Limb (tissue), 2 donors: ENCODE data around the gene TMED4.

Experiments
- DNase-seq, 2 donors: peaks; one replicate each; pipeline ENCODE4 v3.0.0-alpha.2; 2016; ENCODE audit errors: extremely low spot score in 2 of 2

The TMED4 gene

GRCh38 chr7:44540592-44541027, 41.4 kb downstream of the TMED4 start:
- no peak for DNase-seq

- no peak for DNase-seq
Observed at GRCh38 chr7:44539669-44540506, 42.1 kb downstream of the TMED4 start.

- no peak for DNase-seq
Observed at GRCh38 chr7:44538798-44539668, 43.0 kb downstream of the TMED4 start.

DNA sequence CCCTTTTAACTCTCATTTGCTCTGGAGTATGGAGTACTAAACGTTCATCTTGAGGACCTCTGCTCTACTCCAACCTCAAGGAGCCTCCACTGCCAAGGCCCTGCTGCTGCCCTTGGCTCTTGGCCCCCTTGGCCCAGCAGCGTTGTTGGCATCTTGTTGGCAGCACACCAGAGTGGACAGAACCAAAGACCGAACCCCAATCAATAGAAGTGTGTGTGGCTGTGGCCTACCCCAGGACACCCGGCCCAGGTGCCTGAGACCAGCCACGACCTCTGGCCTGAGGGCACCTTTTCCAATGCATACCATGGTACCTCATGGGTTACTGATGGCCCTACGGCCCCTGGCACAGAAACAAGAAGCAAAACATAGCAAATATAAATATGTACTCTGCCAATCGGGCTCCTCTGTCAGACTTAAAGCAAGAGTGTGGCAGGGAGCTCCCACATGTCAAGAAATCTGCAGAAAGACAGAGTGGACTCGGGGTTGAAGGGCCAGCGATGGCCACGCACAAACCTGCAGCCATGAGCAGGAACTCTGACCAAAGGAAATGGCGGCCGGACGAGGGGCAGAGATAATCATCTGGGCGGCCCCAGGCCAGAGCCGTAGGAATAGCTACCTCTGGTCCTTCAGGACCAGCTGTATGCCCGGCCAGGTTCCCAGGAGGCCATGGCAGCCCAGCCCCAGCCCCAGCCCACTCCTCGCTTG, 43.8 kb downstream of the TMED4 start:
- DNase-seq = no peak

DNA sequence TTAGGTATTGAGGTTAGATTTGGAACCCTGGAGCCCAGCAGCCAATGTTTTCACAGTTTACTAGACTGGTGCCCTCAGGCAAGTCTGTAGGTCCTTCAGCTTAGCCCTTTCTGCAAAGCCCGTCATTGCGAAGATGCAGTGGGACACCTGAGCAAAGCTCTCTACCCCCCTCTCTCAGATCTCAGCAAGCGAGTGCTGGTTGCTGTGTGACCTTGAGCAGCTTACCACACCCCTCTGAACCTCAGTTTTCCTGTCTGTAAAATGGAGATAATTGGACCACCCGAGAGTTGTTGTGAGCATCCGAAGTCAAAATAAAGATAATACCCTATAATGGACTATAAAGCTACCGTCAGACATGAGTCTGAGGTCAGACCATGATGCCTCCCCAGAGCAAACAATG, 44.6 kb downstream of the TMED4 start:
- no peak for DNase-seq

GRCh38 chr7:44536090-44536489, 45.9 kb downstream of the TMED4 start:
- no peak for DNase-seq

DNA sequence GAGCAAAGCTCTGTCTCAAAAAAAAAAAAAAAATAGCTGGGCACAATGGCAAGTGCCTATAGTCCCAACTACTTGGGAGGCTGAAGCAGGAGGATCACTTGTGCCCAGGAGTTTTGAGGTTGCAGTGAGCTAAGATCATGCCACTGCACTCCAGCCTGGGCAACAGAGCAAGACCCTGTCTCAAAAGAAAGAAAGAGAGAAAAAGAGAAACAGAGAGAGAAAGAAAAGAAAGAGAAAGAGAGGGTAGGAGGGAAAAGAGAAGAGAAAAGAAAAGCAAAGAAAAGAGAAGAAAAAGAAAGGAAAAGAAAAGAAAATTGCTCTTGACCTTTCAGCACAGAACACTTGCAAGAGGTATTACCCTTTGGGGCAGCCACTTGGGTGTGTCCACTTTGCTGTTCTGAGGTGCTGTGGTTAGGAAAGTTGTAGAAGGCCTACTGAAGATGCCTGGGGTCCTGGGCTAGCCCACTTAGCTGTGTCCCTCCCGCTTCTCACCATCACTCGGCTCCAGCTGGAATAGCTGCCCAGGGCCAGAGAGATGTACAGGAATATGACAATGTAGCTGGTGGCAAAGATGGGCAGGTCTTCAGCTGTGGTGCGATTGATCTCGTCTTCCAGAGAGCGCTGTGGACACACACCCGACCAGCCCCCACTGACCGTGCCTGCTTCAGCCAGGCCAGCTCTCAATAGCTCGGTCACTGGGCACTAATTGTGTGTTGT, 46.5 kb downstream of the TMED4 start:
- no peak for DNase-seq

GRCh38 chr7:44534501-44534900, 47.5 kb downstream of the TMED4 start:
- DNase-seq = no peak

- no peak for DNase-seq
Observed at GRCh38 chr7:44534087-44534486, 47.9 kb downstream of the TMED4 start.

- no peak for DNase-seq
Observed at GRCh38 chr7:44533301-44534055, 48.6 kb downstream of the TMED4 start.

- no peak for DNase-seq
Observed at GRCh38 chr7:44531421-44532380, 50.3 kb downstream of the TMED4 start.

- no peak for DNase-seq
Observed at GRCh38 chr7:44530990-44531389, 51.0 kb downstream of the TMED4 start.
